Activated CD8-positive, alpha-beta T cell treated with anti-CD3 and anti-CD28 coated beads for 36 hours (primary cell): ENCODE results near the gene FAM114A2. TPM values are rescaled to one million over a fixed set of nuclear protein-coding genes. Genes with fewer than 3 reads are reported as not detected.
"Not testable (repeated sequence)": the region's sequence is repeated elsewhere in the genome, so short reads cannot be mapped to it uniquely, and the experiment has no call there.

Source experiments
- ATAC-seq: fragments of 200-7000 bp; cut with Tn5 transposase; one replicate; pipeline ENCODE4 v1.10.0; 2021; ENCODE audit warnings: mild to moderate bottlenecking, moderate library complexity
- CTCF ChIA-PET: fragments of 350-600 bp; sonication (Branson Sonifier 250); formaldehyde crosslinking; loops from one replicate; lab custom pipeline; 2021; ENCODE audit warnings: antibody characterized with exemption; lab: Charles Lee
- POLR2A ChIA-PET: fragments of 350-600 bp; sonication (Branson Sonifier 250); formaldehyde crosslinking; loops from one replicate; lab custom pipeline; 2021; ENCODE audit warnings: antibody characterized with exemption; lab: Charles Lee
- DNase-seq: peaks from one replicate; pipeline ENCODE4 v3.0.0-alpha.2; 2020
- H3K27ac Mint-ChIP-seq: one replicate; pipeline ENCODE4 v1.8.0; 2021; ENCODE audit warnings: mild to moderate bottlenecking, mixed read lengths
- H3K27me3 Mint-ChIP-seq: one replicate; pipeline ENCODE4 v1.8.0; 2021; ENCODE audit warnings: mixed read lengths
- H3K36me3 Mint-ChIP-seq: one replicate; pipeline ENCODE4 v1.8.0; 2021; ENCODE audit warnings: low read depth, mixed read lengths
- H3K4me1 Mint-ChIP-seq: one replicate; pipeline ENCODE4 v1.8.0; 2021; ENCODE audit warnings: low read depth, mixed read lengths
- H3K4me3 Mint-ChIP-seq: one replicate; pipeline ENCODE4 v1.8.0; 2021; ENCODE audit warnings: mild to moderate bottlenecking, moderate library complexity, mixed read lengths
- H3K9me3 Mint-ChIP-seq: one replicate; pipeline ENCODE4 v1.8.0; 2021; ENCODE audit warnings: mixed read lengths
- CTCF ChIP-seq: fragments of 200-600 bp; IDR thresholded peaks from one replicate; pipeline ENCODE4 v1.8.0; 2022; ENCODE audit warnings: antibody characterized with exemption, mild to moderate bottlenecking
- intact Hi-C: fragments of 100-400 bp; cut with micrococcal nuclease; formaldehyde crosslinking; loops from one replicate; pipeline ENCODE4 v1.10.0; 2022
- total RNA-seq, 2 experiments: library from RNA; stranded (reverse); gene quantifications; one replicate each; pipeline ENCODE4 v1.2.3, GENCODE V29; 2021

Gene FAM114A2
- total RNA-seq, 2 experiments from 2014 or later = 25.6 to 26.9 TPM

GRCh38 chr5:154034944-154035343 is 3.8 kb downstream of the FAM114A2 start:
- Mint-ChIP-seq H3K27ac (no peak overlapping the region), H3K9me3 (no peaks in the 10 kb centered on the region), H3K27me3 (no peaks in the 10 kb centered on the region), H3K4me3 (no peak overlapping the region), H3K36me3 (peaks cover 31% of the 10 kb centered on the region), H3K4me1 (peaks cover 36% of the 10 kb centered on the region)
- ATAC-seq (no peak), DNase-seq (no peak)
- TF ChIP-seq CTCF = no peak
- ChIA-PET CTCF (no interaction called here), POLR2A (no interaction called here)
- intact Hi-C loops = no loop called here

GRCh38 chr5:154031937-154032489 is 6.7 kb downstream of the FAM114A2 start:
- H3K9me3 Mint-ChIP-seq = no peaks in the 10 kb centered on the region
- no peak for TF ChIP-seq CTCF
- POLR2A ChIA-PET = no interaction called here

GRCh38 chr5:154025951-154026350 is 12.8 kb downstream of the FAM114A2 start:
- Mint-ChIP-seq H3K27ac (no peak overlapping the region), H3K36me3 (peaks cover 36% of the 10 kb centered on the region), H3K4me3 (no peak overlapping the region), H3K9me3 (no peaks in the 10 kb centered on the region), H3K4me1 (no peaks in the 10 kb centered on the region), H3K27me3 (no peaks in the 10 kb centered on the region)
- intact Hi-C loops = no loop called here
- ATAC-seq = no peak
- CTCF ChIA-PET = interaction anchor here (2.7 kb wide), 1 partner anchor 11 kb away, joined by 9 read pairs; no protein-coding TSS in a partner anchor
- TF ChIP-seq CTCF = no peak
- POLR2A ChIA-PET = no interaction called here
- DNase-seq = no peak

More at GRCh38 chr5:154031937-154032489, 6.7 kb downstream of the FAM114A2 start:
- no peak for ATAC-seq
- no peak overlapping the region for H3K27ac Mint-ChIP-seq
- intact Hi-C loops = no loop called here
- H3K4me1 Mint-ChIP-seq = peaks cover 24% of the 10 kb centered on the region
- H3K27me3 Mint-ChIP-seq = no peaks in the 10 kb centered on the region
- peaks cover 29% of the 10 kb centered on the region for H3K36me3 Mint-ChIP-seq
- DNase-seq = no peak
- H3K4me3 Mint-ChIP-seq = no peak overlapping the region
- CTCF ChIA-PET = no interaction called here

GRCh38 chr5:154018919-154019318 is 19.8 kb downstream of the FAM114A2 start:
- H3K4me3 Mint-ChIP-seq, CTCF ChIA-PET, POLR2A ChIA-PET, H3K27ac Mint-ChIP-seq, ATAC-seq, H3K27me3 Mint-ChIP-seq, DNase-seq, H3K4me1 Mint-ChIP-seq, H3K9me3 Mint-ChIP-seq, intact Hi-C loops: not testable (repeated sequence)
- peaks cover 85% of the 10 kb centered on the region for H3K36me3 Mint-ChIP-seq

- Mint-ChIP-seq H3K27ac (no peak overlapping the region), H3K4me1 (peaks cover 2% of the 10 kb centered on the region), H3K27me3 (no peaks in the 10 kb centered on the region), H3K36me3 (peaks cover 57% of the 10 kb centered on the region), H3K9me3 (no peaks in the 10 kb centered on the region), H3K4me3 (no peak overlapping the region)
- intact Hi-C loops = no loop called here
- POLR2A ChIA-PET = no interaction called here
- CTCF ChIA-PET = interaction anchor here (1.5 kb wide), 1 partner anchor 57 kb away, joined by 4 read pairs; no protein-coding TSS in a partner anchor
- ATAC-seq = no peak
- no peak for DNase-seq
- TF ChIP-seq CTCF = no peak
These were observed 23.5 kb downstream of the FAM114A2 start for GRCh38 chr5:154015071-154015693.
